SK-N-SH (cell line): ENCODE measurements around the gene NFIA. TPM values are rescaled to one million over a fixed set of nuclear protein-coding genes. Genes with fewer than 3 reads are reported as not detected.
"Not testable (repeated sequence)": the region's sequence is repeated elsewhere in the genome, so short reads cannot be mapped to it uniquely, and the experiment has no call there.

Source experiments
- CTCF ChIA-PET: fragments of 300-600, 350-600 bp; formaldehyde crosslinking; extraction: SDS; loops from one replicate; lab custom pipeline; 2021; lab: Yijun Ruan, JAX
- POLR2A ChIA-PET: fragments of 350-600 bp; sonication (Branson Sonifier 250); formaldehyde crosslinking; extraction: SDS; loops from one replicate; lab custom pipeline; 2020; ENCODE audit warnings: antibody characterized with exemption, inconsistent platforms; lab: Yijun Ruan, JAX
- DNase-seq: peaks from one replicate; pipeline ENCODE4 v3.0.0; 2012
- H2AFZ ChIP-seq: fragments of 200-600 bp; sonication (generic); 2 replicates; pipeline ENCODE4 v1.8.1; 2016; ENCODE audit warnings: antibody characterized with exemption, mild to moderate bottlenecking, low read depth
- H3F3A ChIP-seq: fragments of 200-600 bp; sonication (generic); replicated peaks from 2 replicates; pipeline ENCODE3; 2016; ENCODE audit warnings: antibody characterized with exemption, mild to moderate bottlenecking; ENCODE audit not compliant: insufficient read depth
- H3K27ac ChIP-seq, 2 experiments: fragments of 200-500 bp in 1 of 2; fragments of 200-600 bp in 1 of 2; sonication (Bioruptor generic) in 1 of 2; sonication (generic), shearing (Covaris generic) in 1 of 2; 2 replicates each; pipeline versions ENCODE4 v1.5.1 to v1.6.1; 2014 to 2016; ENCODE audit warnings: low read depth in 2 of 2, inconsistent platforms in 1 of 2, low read length in 1 of 2, mild to moderate bottlenecking in 1 of 2, mixed read lengths in 1 of 2
- H3K27me3 ChIP-seq: fragments of 200-600 bp; sonication (generic), shearing (Covaris generic); 2 replicates; pipeline ENCODE4 v1.6.1; 2016; ENCODE audit warnings: mixed run types; ENCODE audit not compliant: insufficient read depth
- H3K36me3 ChIP-seq, 2 experiments: fragments of 200-500 bp in 1 of 2; fragments of 200-600 bp in 1 of 2; sonication (Bioruptor generic) in 1 of 2; sonication (generic) in 1 of 2; replicated peaks in 1 of 2; 2 replicates each; pipeline versions ENCODE3 to v1.5.1; 2014 to 2016; ENCODE audit warnings: low read length in 1 of 2, mild to moderate bottlenecking in 1 of 2; ENCODE audit not compliant: insufficient read depth in 2 of 2, control insufficient read depth in 1 of 2
- H3K4me1 ChIP-seq, 2 experiments: fragments of 200-500 bp in 1 of 2; fragments of 200-600 bp in 1 of 2; sonication (Bioruptor generic) in 1 of 2; sonication (generic), shearing (Covaris generic) in 1 of 2; 2 replicates each; pipeline versions ENCODE4 v1.5.1 to v1.6.1; 2014 to 2016; ENCODE audit warnings: low read depth in 1 of 2, low read length in 1 of 2, mixed run types in 1 of 2; ENCODE audit not compliant: insufficient read depth in 2 of 2, control insufficient read depth in 1 of 2
- H3K4me2 ChIP-seq: fragments of 200-600 bp; sonication (generic), shearing (Covaris generic); 2 replicates; pipeline ENCODE4 v1.6.1; 2017; ENCODE audit warnings: mixed run types
- H3K4me3 ChIP-seq, 2 experiments: fragments of 200-500 bp in 1 of 2; fragments of 200-600 bp in 1 of 2; sonication (Bioruptor generic) in 1 of 2; sonication (generic), shearing (Covaris generic) in 1 of 2; 2 replicates each; pipeline versions ENCODE4 v1.5.1 to v1.8.1; 2014 to 2016; ENCODE audit warnings: low read depth in 2 of 2, inconsistent platforms in 1 of 2, low read length in 1 of 2, mild to moderate bottlenecking in 1 of 2, mixed read lengths in 1 of 2, moderate library complexity in 1 of 2
- H3K79me2 ChIP-seq: fragments of 200-600 bp; sonication (generic); 2 replicates; pipeline ENCODE4 v1.8.1; 2017; ENCODE audit warnings: mild to moderate bottlenecking; ENCODE audit not compliant: insufficient read depth
- H3K9ac ChIP-seq: fragments of 200-600 bp; sonication (generic); 2 replicates; pipeline ENCODE4 v1.6.1; 2017; ENCODE audit warnings: mixed run types
- H3K9me2 ChIP-seq: fragments of 200-600 bp; sonication (generic); 2 replicates; pipeline ENCODE4 v1.6.1; 2017; ENCODE audit warnings: mixed run types
- H3K9me3 ChIP-seq: fragments of 200-600 bp; sonication (generic); 2 replicates; pipeline ENCODE4 v1.6.1; 2017; ENCODE audit warnings: mixed run types, mild to moderate bottlenecking, moderate library complexity
- H4K20me1 ChIP-seq: fragments of 200-600 bp; sonication (generic); 2 replicates; pipeline ENCODE4 v1.6.1; 2017; ENCODE audit warnings: mild to moderate bottlenecking, mixed run types; ENCODE audit not compliant: insufficient read depth
- ELF1 ChIP-seq: IDR thresholded peaks from 2 replicates; pipeline ENCODE4 v1.4.0; 2012
- EP300 ChIP-seq, 2 experiments: IDR thresholded peaks; 2 replicates each; pipeline versions ENCODE4 v1.4.0 to v1.6.1; 2012; ENCODE audit warnings: borderline replicate concordance in 1 of 2, low read depth in 1 of 2, low read length in 1 of 2
- FOXJ3 ChIP-seq: sonication (generic); formaldehyde crosslinking; IDR thresholded peaks from 2 replicates; pipeline ENCODE4 v1.5.1; 2020; ENCODE audit warnings: mild to moderate bottlenecking, missing genetic modification reagents
- GABPA ChIP-seq: IDR thresholded peaks from 2 replicates; pipeline ENCODE4 v1.4.0; 2012; ENCODE audit warnings: low read depth, mild to moderate bottlenecking
- GATA2 ChIP-seq: sonication (generic); formaldehyde crosslinking; IDR thresholded peaks from 2 replicates; pipeline ENCODE4 v1.5.0; 2020; ENCODE audit warnings: mild to moderate bottlenecking, missing genetic modification reagents
- JUND ChIP-seq: IDR thresholded peaks from 2 replicates; pipeline ENCODE4 v1.4.0; 2012
- MEF2A ChIP-seq: IDR thresholded peaks from 2 replicates; pipeline ENCODE4 v1.4.0; 2012; ENCODE audit warnings: low read depth, borderline replicate concordance
- RAD21 ChIP-seq: IDR thresholded peaks from 2 replicates; pipeline ENCODE4 v1.6.1; 2012; ENCODE audit warnings: mild to moderate bottlenecking, low read length
- RCOR1 ChIP-seq: fragments of 150-350 bp; IDR thresholded peaks from 2 replicates; pipeline ENCODE4 v1.6.1; 2017; ENCODE audit warnings: antibody characterized with exemption, low read length
- RXRA ChIP-seq: IDR thresholded peaks from 2 replicates; pipeline ENCODE4 v1.4.0; 2012; ENCODE audit warnings: low read depth, mild to moderate bottlenecking, borderline replicate concordance
- SIN3A ChIP-seq: IDR thresholded peaks from 2 replicates; pipeline ENCODE4 v1.6.1; 2012; ENCODE audit warnings: low read depth, mild to moderate bottlenecking, low read length, moderate library complexity, borderline replicate concordance
- SMC3 ChIP-seq: IDR thresholded peaks from 2 replicates; pipeline ENCODE4 v1.6.1; 2012; ENCODE audit warnings: low read depth, low read length, improper control_type of control experiment
- TEAD4 ChIP-seq: IDR thresholded peaks from 2 replicates; pipeline ENCODE4 v1.4.0; 2012; ENCODE audit warnings: mild to moderate bottlenecking, borderline replicate concordance; ENCODE audit not compliant: insufficient read depth
- WGBS: methylation state at CpG from one replicate; pipeline ENCODE4 v1.1.6; 2017; ENCODE audit warnings: low lambda C conversion rate; 5-methylcytosine and 5-hydroxymethylcytosine counted together
- polyA plus RNA-seq, 3 experiments: library from polyadenylated mRNA; depleted of rRNA; stranded (reverse); fragments of >200 nt; gene quantifications; 2 replicates each; pipeline ENCODE4 v1.2.3, GENCODE V29; 2012
- TF ChIP-seq, protein P1 (sequence below): IDR thresholded peaks from 2 replicates; pipeline ENCODE4 v1.4.0; 2012; ENCODE audit warnings: low read depth, borderline replicate concordance
- TF ChIP-seq, protein P2 (sequence below): fragments of 150-350 bp; IDR thresholded peaks from 2 replicates; pipeline ENCODE4 v1.6.1; 2016; ENCODE audit warnings: mild to moderate bottlenecking, low read depth, low read length
- TF ChIP-seq, protein P3 (sequence below): IDR thresholded peaks from 2 replicates; pipeline ENCODE4 v1.4.0; 2012; ENCODE audit warnings: low read depth

The NFIA gene
- polyA plus RNA-seq, 1 of the 3 experiments (the other 2 are of a cell fraction): 3.3 TPM

DNA sequence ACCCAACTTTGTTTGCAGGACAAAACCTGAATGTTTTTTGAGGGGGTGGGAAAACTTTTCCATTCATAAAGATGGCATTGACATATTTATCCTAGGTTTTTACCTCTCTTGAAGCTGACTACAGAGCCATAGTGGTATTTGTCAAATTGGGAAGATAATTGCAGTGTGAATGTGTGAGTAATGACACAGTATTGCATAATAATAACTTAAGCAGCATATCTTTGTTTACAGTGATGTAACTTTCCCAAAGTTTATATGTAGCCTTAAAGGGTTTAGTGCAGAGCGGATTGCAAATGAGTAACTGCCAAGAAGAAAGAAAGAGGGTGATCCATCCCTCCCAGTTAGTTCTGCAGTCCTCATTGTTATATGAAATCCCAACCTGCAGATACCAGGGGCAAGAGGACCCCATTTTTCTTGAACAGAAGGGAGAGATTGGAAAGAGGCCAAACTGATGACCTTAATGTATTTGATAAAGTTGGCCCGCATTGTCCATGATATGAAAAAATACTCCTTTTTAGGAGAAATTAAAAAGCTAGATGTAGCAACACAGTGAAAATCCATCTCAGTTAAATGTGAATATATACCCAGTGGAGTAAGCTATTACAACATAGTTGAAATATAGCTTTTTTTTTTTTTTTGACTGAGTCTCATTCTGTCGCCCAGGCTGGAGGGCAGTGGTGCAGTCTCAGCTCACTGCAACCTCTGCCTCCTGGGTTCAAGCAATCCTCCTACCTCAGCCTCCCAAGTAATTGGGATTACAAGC lies 23.7 kb upstream of the NFIA start:
- ChIA-PET POLR2A (interaction anchor here (0.6 kb wide), 1 partner anchor 149 kb away, joined by 3 read pairs; no protein-coding TSS in a partner anchor), CTCF (interaction anchor here (1.1 to 4.2 kb wide), 3 partner anchors 9 to 524 kb away, joined by 3 to 20 read pairs (median 3); no protein-coding TSS in a partner anchor)
- Histone ChIP-seq H3F3A (no peaks in the 10 kb centered on the region), H2AFZ (no peak overlapping the region), H3K9ac (no peak overlapping the region), H3K36me3 (no peaks in the 10 kb centered on the region), H4K20me1 (no peaks in the 10 kb centered on the region), H3K9me3 (no peaks in the 10 kb centered on the region), H3K27ac (no peak overlapping the region), H3K9me2 (no peaks in the 10 kb centered on the region), H3K4me2 (no peak overlapping the region), H3K4me3 (no peak overlapping the region), H3K27me3 (no peaks in the 10 kb centered on the region), H3K4me1 (peaks cover 4 to 8% of the 10 kb centered on the region in 2 experiments; a peak in 3 of 4 replicates), H3K79me2 (no peaks in the 10 kb centered on the region)
- TF ChIP-seq SIN3A (no peak), ELF1 (no peak), GABPA (no peak), RAD21 (no peak), GATA2 (CRISPR knock-in tag) (no peak), RXRA (no peak), EP300 (IDR thresholded peaks at IDR 0.05; ENCODE audit: borderline replicate concordance in 1 of 2, low read depth in 1 of 2, low read length in 1 of 2) (no peak), JUND (no peak), MEF2A (no peak), SMC3 (no peak), TEAD4 (no peak), RCOR1 (no peak), FOXJ3 (CRISPR knock-in tag) (no peak)
- TF ChIP-seq, protein P1, sequence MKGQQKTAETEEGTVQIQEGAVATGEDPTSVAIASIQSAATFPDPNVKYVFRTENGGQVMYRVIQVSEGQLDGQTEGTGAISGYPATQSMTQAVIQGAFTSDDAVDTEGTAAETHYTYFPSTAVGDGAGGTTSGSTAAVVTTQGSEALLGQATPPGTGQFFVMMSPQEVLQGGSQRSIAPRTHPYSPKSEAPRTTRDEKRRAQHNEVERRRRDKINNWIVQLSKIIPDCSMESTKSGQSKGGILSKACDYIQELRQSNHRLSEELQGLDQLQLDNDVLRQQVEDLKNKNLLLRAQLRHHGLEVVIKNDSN: no peak
- TF ChIP-seq, protein P2, sequence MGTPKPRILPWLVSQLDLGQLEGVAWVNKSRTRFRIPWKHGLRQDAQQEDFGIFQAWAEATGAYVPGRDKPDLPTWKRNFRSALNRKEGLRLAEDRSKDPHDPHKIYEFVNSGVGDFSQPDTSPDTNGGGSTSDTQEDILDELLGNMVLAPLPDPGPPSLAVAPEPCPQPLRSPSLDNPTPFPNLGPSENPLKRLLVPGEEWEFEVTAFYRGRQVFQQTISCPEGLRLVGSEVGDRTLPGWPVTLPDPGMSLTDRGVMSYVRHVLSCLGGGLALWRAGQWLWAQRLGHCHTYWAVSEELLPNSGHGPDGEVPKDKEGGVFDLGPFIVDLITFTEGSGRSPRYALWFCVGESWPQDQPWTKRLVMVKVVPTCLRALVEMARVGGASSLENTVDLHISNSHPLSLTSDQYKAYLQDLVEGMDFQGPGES: no peak
- TF ChIP-seq, protein P3, sequence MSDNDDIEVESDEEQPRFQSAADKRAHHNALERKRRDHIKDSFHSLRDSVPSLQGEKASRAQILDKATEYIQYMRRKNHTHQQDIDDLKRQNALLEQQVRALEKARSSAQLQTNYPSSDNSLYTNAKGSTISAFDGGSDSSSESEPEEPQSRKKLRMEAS: no peak
- WGBS: 96% methylated on average over 3 of the region's 3 CpGs
- no peak for DNase-seq

DNA sequence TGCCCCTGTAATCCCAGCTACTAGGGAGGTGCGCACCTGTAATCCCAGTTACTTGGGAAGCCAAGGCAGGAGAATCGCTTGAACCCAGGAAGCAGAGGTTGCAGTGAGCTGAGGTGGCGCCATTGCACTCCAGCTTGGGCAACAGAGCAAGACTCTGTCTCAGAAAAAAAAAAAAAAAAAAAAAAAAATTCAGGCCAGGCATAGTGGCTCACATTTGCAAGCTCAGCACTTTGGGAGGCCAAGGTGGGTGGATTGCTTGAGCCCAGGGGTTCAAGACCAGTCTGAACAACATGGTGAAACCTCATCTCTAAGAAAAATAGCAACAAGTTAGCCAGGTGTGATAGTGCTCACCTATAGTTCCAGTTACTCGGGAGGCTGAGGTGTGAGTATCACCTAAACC lies 20.8 kb upstream of the NFIA start:
- H3K4me2 ChIP-seq, H3K27ac ChIP-seq, H4K20me1 ChIP-seq, H3K4me3 ChIP-seq, H3K4me1 ChIP-seq, H3K9ac ChIP-seq, H2AFZ ChIP-seq, H3K9me3 ChIP-seq, H3K36me3 ChIP-seq, H3F3A ChIP-seq, H3K27me3 ChIP-seq, DNase-seq, H3K9me2 ChIP-seq, H3K79me2 ChIP-seq: not testable (repeated sequence)
- ChIA-PET POLR2A (interaction anchor here (1.9 kb wide), 1 partner anchor 15 kb away, joined by 7 read pairs; no protein-coding TSS in a partner anchor), CTCF (interaction anchor here (4.2 kb wide), 1 partner anchor 12 kb away, joined by 20 read pairs; no protein-coding TSS in a partner anchor)
- WGBS: 96% methylated on average over 4 of the region's 4 CpGs
